SK-N-SH treated with all-trans-retinoic acid at 6 μM for 48 hours (cell line): ENCODE measurements around the gene RAP1A.

Source experiments
- ATAC-seq: fragments of 200-7000 bp; cut with Tn5 transposase; 3 replicates; pipeline ENCODE4 v1.9.1; 2020; ENCODE audit warnings: mild to moderate bottlenecking, moderate library complexity
- ARNTL ChIP-seq: fragments of 450-650 bp; formaldehyde crosslinking; IDR thresholded peaks from 2 replicates; pipeline ENCODE4 v1.5.0; 2020; ENCODE audit warnings: low read depth, mild to moderate bottlenecking, moderate library complexity, borderline replicate concordance
- BACH2 ChIP-seq: fragments of 250-450 bp; sonication (Bioruptor Pico); IDR thresholded peaks from 2 replicates; pipeline ENCODE4 v1.9.0; 2021; ENCODE audit warnings: mild to moderate bottlenecking, borderline replicate concordance
- CSDC2 ChIP-seq: fragments of 250-450 bp; sonication (Bioruptor Pico); IDR thresholded peaks from 2 replicates; pipeline ENCODE4 v1.5.0; 2020; ENCODE audit warnings: mild to moderate bottlenecking, moderate library complexity
- ESRRG ChIP-seq: fragments of 250-450 bp; sonication (Bioruptor Pico); IDR thresholded peaks from 2 replicates; pipeline ENCODE4 v1.6.1; 2021; ENCODE audit warnings: mild to moderate bottlenecking
- GLIS3 ChIP-seq: fragments of 250-450 bp; sonication (Bioruptor Pico); IDR thresholded peaks from 2 replicates; pipeline ENCODE4 v1.5.0; 2020; ENCODE audit warnings: mild to moderate bottlenecking, moderate library complexity
- ISL1 ChIP-seq: fragments of 250-450 bp; sonication (Bioruptor Pico); IDR thresholded peaks from 2 replicates; pipeline ENCODE4 v2.1.2; 2022; ENCODE audit warnings: mild to moderate bottlenecking, moderate library complexity
- OSR1 ChIP-seq: fragments of 250-450 bp; sonication (Bioruptor Pico); IDR thresholded peaks from 2 replicates; pipeline ENCODE4 v1.8.0; 2022; ENCODE audit warnings: moderate library complexity, mild to moderate bottlenecking, inconsistent platforms
- PPARA ChIP-seq: fragments of 250-450 bp; sonication (Bioruptor Pico); IDR thresholded peaks from 2 replicates; pipeline ENCODE4 v1.5.0; 2020; ENCODE audit warnings: mild to moderate bottlenecking, borderline replicate concordance
- RARB ChIP-seq: fragments of 250-450 bp; sonication (Bioruptor Pico); IDR thresholded peaks from 2 replicates; pipeline ENCODE4 v1.8.0; 2021; ENCODE audit warnings: mild to moderate bottlenecking, moderate library complexity
- SNAI2 ChIP-seq: fragments of 250-450 bp; sonication (Bioruptor Pico); IDR thresholded peaks from 2 replicates; pipeline ENCODE4 v1.5.0; 2020; ENCODE audit warnings: mild to moderate bottlenecking, moderate library complexity
- TCF4 ChIP-seq: fragments of 250-450 bp; sonication (Bioruptor Pico); IDR thresholded peaks from 2 replicates; pipeline ENCODE4 v1.8.0; 2021; ENCODE audit warnings: mild to moderate bottlenecking, moderate library complexity, borderline replicate concordance
- TOX ChIP-seq: fragments of 250-450 bp; sonication (Bioruptor Pico); IDR thresholded peaks from 2 replicates; pipeline ENCODE4 v1.8.0; 2021; ENCODE audit warnings: mild to moderate bottlenecking, moderate library complexity, borderline replicate concordance
- ZC3H10 ChIP-seq: fragments of 250-450 bp; sonication (Bioruptor Pico); IDR thresholded peaks from 2 replicates; pipeline ENCODE4 v1.5.1; 2021; ENCODE audit warnings: mild to moderate bottlenecking, moderate library complexity
- ZFP3 ChIP-seq: fragments of 250-450 bp; sonication (Bioruptor Pico); IDR thresholded peaks from 2 replicates; pipeline ENCODE4 v1.5.0; 2020; ENCODE audit warnings: mild to moderate bottlenecking, moderate library complexity
- ZFP30 ChIP-seq: fragments of 450-650 bp; formaldehyde crosslinking; IDR thresholded peaks from 2 replicates; pipeline ENCODE4 v1.5.0; 2022; ENCODE audit warnings: mild to moderate bottlenecking, moderate library complexity
- ZNF565 ChIP-seq: fragments of 450-650 bp; formaldehyde crosslinking; conservative IDR thresholded peaks from 2 replicates; pipeline ENCODE4 v1.5.0; 2020; ENCODE audit warnings: low read depth, mild to moderate bottlenecking, moderate library complexity
- ZNF8 ChIP-seq: fragments of 450-650 bp; formaldehyde crosslinking; IDR thresholded peaks from 2 replicates; pipeline ENCODE4 v1.5.0; 2020; ENCODE audit warnings: mild to moderate bottlenecking, moderate library complexity
- TF ChIP-seq, protein P1 (sequence below): fragments of 250-450 bp; sonication (Bioruptor Pico); IDR thresholded peaks from 2 replicates; pipeline ENCODE4 v1.5.1; 2021; ENCODE audit warnings: mild to moderate bottlenecking, moderate library complexity
- TF ChIP-seq, protein P2 (sequence below): fragments of 250-450 bp; sonication (Bioruptor Pico); IDR thresholded peaks from 2 replicates; pipeline ENCODE4 v1.5.0; 2020; ENCODE audit warnings: mild to moderate bottlenecking, moderate library complexity
- TF ChIP-seq, protein P3 (sequence below): fragments of 250-450 bp; sonication (Bioruptor Pico); IDR thresholded peaks from 2 replicates; pipeline ENCODE4 v1.8.0; 2020; ENCODE audit warnings: mild to moderate bottlenecking, moderate library complexity, borderline replicate concordance
- TF ChIP-seq, protein P4 (sequence below): fragments of 250-450 bp; sonication (Bioruptor Pico); IDR thresholded peaks from 2 replicates; pipeline ENCODE4 v1.8.0; 2021; ENCODE audit warnings: low read depth, mild to moderate bottlenecking, moderate library complexity, borderline replicate concordance

RAP1A gene

GRCh38 chr1:111643696-111644095 is 24.1 kb downstream of the RAP1A start:
- no peak for ATAC-seq
- TF ChIP-seq GLIS3 (CRISPR knock-in tag), result no peak
- no peak for TF ChIP-seq ZC3H10 (CRISPR knock-in tag)
- TF ChIP-seq, protein P1, sequence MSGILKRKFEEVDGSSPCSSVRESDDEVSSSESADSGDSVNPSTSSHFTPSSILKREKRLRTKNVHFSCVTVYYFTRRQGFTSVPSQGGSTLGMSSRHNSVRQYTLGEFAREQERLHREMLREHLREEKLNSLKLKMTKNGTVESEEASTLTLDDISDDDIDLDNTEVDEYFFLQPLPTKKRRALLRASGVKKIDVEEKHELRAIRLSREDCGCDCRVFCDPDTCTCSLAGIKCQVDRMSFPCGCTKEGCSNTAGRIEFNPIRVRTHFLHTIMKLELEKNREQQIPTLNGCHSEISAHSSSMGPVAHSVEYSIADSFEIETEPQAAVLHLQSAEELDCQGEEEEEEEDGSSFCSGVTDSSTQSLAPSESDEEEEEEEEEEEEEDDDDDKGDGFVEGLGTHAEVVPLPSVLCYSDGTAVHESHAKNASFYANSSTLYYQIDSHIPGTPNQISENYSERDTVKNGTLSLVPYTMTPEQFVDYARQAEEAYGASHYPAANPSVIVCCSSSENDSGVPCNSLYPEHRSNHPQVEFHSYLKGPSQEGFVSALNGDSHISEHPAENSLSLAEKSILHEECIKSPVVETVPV (CRISPR knock-in tag), result no peak
- no peak for TF ChIP-seq BACH2 (CRISPR knock-in tag)
- TF ChIP-seq, protein P2, sequence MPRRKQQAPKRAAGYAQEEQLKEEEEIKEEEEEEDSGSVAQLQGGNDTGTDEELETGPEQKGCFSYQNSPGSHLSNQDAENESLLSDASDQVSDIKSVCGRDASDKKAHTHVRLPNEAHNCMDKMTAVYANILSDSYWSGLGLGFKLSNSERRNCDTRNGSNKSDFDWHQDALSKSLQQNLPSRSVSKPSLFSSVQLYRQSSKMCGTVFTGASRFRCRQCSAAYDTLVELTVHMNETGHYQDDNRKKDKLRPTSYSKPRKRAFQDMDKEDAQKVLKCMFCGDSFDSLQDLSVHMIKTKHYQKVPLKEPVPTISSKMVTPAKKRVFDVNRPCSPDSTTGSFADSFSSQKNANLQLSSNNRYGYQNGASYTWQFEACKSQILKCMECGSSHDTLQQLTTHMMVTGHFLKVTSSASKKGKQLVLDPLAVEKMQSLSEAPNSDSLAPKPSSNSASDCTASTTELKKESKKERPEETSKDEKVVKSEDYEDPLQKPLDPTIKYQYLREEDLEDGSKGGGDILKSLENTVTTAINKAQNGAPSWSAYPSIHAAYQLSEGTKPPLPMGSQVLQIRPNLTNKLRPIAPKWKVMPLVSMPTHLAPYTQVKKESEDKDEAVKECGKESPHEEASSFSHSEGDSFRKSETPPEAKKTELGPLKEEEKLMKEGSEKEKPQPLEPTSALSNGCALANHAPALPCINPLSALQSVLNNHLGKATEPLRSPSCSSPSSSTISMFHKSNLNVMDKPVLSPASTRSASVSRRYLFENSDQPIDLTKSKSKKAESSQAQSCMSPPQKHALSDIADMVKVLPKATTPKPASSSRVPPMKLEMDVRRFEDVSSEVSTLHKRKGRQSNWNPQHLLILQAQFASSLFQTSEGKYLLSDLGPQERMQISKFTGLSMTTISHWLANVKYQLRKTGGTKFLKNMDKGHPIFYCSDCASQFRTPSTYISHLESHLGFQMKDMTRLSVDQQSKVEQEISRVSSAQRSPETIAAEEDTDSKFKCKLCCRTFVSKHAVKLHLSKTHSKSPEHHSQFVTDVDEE (CRISPR knock-in tag), result no peak
- TF ChIP-seq, all 23 proteins: peak for 0

DNA sequence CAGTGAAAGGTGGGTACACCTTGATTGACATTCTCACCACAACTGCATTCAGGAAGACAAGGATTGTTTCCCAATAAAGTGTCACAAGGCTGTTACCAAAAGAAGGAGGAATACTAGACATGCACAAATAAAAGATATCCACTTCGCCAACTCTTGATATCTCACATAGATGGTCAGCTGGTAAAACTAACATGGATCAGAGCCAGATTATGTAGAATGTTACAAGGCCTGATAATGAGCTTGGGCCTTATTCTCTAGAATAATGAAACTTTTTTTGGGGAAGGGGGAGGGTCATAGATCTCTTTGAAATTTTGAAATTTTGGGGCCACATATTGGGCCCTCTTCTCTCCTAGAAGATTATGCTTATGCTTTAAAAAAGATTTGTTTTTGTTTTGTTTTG is 24.9 kb downstream of the RAP1A start:
- TF ChIP-seq OSR1 (CRISPR knock-in tag) (no peak), ZNF565 (CRISPR knock-in tag) (no peak), CSDC2 (no peak), ZNF8 (no peak), TOX (CRISPR knock-in tag) (no peak), RARB (no peak), PPARA (CRISPR knock-in tag) (no peak), ZFP3 (CRISPR knock-in tag) (no peak), GLIS3 (CRISPR knock-in tag) (no peak), BACH2 (CRISPR knock-in tag) (no peak), ARNTL (CRISPR knock-in tag) (no peak), TCF4 (CRISPR knock-in tag) (no peak), ISL1 (CRISPR knock-in tag) (no peak), ESRRG (CRISPR knock-in tag) (no peak), ZFP30 (CRISPR knock-in tag) (no peak)
- TF ChIP-seq, protein P1 (CRISPR knock-in tag), result no peak
- TF ChIP-seq, protein P3, sequence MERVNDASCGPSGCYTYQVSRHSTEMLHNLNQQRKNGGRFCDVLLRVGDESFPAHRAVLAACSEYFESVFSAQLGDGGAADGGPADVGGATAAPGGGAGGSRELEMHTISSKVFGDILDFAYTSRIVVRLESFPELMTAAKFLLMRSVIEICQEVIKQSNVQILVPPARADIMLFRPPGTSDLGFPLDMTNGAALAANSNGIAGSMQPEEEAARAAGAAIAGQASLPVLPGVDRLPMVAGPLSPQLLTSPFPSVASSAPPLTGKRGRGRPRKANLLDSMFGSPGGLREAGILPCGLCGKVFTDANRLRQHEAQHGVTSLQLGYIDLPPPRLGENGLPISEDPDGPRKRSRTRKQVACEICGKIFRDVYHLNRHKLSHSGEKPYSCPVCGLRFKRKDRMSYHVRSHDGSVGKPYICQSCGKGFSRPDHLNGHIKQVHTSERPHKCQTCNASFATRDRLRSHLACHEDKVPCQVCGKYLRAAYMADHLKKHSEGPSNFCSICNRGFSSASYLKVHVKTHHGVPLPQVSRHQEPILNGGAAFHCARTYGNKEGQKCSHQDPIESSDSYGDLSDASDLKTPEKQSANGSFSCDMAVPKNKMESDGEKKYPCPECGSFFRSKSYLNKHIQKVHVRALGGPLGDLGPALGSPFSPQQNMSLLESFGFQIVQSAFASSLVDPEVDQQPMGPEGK, result no peak
- TF ChIP-seq, protein P4, sequence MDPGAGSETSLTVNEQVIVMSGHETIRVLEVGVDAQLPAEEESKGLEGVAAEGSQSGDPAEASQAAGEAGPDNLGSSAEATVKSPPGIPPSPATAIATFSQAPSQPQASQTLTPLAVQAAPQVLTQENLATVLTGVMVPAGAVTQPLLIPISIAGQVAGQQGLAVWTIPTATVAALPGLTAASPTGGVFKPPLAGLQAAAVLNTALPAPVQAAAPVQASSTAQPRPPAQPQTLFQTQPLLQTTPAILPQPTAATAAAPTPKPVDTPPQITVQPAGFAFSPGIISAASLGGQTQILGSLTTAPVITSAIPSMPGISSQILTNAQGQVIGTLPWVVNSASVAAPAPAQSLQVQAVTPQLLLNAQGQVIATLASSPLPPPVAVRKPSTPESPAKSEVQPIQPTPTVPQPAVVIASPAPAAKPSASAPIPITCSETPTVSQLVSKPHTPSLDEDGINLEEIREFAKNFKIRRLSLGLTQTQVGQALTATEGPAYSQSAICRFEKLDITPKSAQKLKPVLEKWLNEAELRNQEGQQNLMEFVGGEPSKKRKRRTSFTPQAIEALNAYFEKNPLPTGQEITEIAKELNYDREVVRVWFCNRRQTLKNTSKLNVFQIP (CRISPR knock-in tag), result no peak
- TF ChIP-seq, all 23 proteins: peak for 0
- no peak for ATAC-seq

- no peak for ATAC-seq
- no peak for TF ChIP-seq TCF4 (CRISPR knock-in tag)
Measured at GRCh38 chr1:111647736-111648135, 28.1 kb downstream of the RAP1A start.

GRCh38 chr1:111648806-111649205 is 29.2 kb downstream of the RAP1A start:
- TF ChIP-seq SNAI2 (CRISPR knock-in tag), result no peak
- TF ChIP-seq ZFP30 (CRISPR knock-in tag), result no peak
- TF ChIP-seq, protein P2 (CRISPR knock-in tag), result no peak
- TF ChIP-seq, protein P3, result no peak
- TF ChIP-seq TOX (CRISPR knock-in tag), result no peak
- no peak for TF ChIP-seq ZNF565 (CRISPR knock-in tag)
- no peak for TF ChIP-seq ZNF8
- no peak for ATAC-seq
